Right hindlimb (tissue), 1 donor: ENCODE results near the gene AP3D1.
"Not testable (repeated sequence)": the region's sequence is repeated elsewhere in the genome, so short reads cannot be mapped to it uniquely, and the experiment has no call there.

Experiments used
- DNase-seq: peaks from one replicate; pipeline ENCODE4 v3.0.0-alpha.2; 2018

AP3D1 gene

DNA sequence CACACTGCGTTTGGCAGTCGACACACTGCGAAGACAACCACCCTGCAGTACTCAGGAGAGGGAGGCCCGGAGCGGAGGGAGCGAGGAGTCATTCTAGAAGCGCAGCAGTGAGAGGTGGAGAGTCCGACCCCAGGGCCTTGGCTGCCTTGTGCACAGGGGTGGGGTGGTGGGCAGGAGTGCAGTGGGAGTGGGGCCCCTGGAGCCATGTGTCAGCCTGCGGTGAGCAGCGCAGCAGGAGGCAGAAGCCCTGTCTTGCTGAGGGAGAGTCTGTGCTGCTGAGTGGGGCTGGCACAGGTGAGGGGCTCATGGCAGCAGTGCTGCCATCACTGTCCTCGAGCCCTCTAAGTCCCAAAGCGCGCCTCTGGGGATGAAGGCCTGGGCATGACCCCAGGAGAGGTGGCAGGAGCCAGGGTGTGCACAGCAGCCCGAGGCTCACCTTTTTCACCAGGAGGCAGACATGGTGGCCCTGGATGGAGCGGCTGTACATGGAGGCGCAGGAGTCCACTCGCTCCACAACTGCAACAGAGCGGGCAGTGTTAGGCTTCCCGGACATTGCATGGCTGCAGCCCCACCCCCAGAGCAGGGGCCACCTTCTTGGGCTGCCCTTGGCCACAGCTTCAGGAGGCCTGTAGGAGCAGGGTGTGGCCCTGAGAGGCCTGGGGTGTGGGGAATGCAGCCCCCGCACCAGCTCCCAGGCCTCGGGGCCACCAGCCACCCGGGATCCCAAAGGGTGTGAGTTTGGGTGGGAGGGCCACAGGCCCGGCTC is 42.9 kb downstream of the AP3D1 start:
- DNase-seq = no peak

- no peak for DNase-seq
These were observed 48.2 kb downstream of the AP3D1 start for GRCh38 chr19:2103045-2103707.

DNA sequence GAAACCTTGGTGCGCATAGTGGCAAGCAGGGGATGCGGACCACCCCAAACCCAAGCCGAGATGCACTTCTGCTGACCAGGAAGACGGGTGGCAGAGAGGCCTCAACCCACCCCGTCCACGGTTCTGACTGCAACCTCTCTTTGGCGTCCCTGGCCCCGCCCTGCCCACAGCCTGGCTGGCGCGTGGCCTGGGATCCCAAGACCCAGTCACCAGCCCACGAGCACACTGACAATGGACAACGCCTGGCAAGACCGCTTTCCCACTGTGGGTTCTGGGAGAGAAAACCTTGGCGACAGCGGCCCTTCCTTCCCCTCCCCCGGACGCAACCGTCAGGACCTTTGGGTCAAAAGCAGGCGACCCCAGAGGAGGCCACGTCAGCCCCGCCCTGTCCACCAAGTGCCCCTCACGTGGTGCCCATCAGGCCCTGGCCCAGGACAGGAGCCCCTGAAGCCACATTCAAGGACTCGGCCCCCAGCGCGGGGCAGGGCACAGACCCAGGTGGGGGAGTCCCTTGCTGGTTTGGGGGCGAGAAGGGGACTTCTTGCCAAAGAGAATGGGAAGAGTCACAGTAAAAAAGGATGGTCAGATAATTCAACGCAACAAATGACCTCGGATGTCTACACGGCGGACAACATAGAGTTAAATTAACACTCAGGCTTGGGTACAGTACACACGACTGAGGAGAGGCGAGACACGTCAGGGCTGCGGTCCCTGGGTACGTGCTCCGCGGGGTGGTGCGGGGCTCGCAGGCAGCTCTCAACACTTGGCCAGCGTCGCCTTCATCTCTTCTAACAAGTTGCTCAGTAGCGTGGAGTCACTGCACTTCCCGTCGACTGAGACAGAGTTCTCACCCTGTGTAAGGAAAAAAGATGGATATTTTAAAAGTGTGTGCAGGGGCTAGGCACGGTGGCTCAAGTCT is 49.7 kb downstream of the AP3D1 start:
- no peak for DNase-seq

DNA sequence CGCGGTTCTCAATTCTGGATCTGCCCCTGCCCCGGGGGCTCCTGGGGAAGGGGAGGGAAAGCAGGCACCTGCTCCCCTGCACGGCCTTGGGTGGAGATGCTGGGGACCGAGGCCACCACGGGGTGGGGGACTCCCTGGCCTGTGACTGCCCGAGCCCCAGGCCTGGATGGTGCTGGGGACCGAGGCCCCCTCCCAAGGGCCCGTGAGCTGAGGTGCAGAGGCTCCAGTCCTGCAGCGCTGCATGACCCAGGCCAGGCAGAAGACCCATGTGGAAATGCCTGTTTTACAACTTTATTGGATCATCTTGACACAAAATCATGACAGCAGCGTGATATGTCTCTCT is 50.7 kb downstream of the AP3D1 start:
- DNase-seq = no peak

DNA sequence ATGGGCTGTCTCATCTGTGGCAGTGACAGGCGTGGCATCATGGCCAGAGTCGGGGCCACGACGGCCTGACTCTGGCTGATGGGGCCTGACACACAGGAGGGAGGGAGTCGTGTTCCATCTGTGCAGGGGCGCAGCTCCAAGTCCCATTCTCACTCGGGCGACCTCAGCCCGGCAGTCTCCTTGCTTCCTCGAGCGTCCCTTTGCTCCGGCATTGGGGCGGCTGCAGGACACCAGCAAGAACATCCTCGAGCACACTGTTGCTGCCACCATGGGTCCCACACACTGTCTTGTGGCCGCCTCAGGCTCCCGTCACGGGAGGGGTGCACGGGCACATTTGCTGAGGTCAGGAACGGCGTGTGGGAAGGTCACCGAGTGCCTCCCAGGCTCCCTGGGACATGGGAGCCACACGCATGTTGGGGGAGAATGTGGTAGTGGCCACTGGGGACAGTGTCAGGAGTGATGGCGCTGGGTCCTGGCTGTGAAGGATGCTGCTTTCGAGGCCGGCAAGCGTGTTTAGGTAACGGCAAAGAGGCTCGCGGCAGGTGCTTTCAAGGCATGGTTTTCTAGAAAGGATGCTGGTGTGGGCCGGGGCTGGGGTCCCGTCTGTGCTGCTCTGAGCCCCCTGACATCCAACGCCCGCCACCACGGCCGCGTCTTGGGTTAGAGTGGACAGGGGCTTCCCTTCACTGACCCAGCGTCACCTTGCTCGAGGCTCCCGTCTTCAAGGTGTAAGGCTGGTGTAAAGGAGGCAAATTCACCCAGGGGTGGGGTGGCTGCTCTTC is 51.2 kb downstream of the AP3D1 start:
- DNase-seq = no peak

- no peak for DNase-seq
These were observed 52.3 kb downstream of the AP3D1 start for GRCh38 chr19:2099054-2099501.

DNA sequence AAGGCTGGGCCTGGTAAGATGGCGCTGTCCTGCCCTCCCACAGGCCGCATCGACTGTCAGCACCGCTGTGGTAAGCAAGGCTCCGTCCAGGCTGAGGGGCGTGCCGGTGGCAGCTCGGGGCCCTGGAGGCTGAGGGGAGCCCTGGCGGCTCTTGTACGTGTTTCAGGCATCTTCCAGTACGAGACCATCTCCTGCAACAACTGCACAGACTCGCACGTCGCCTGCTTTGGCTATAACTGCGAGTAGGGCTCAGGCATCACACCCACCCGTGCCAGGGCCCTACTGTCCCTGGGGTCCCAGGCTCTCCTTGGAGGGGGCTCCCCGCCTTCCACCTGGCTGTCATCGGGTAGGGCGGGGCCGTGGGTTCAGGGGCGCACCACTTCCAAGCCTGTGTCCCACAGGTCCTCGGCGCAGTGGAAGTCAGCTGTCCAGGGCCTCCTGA is 53.5 kb downstream of the AP3D1 start:
- DNase-seq = no peak

DNA sequence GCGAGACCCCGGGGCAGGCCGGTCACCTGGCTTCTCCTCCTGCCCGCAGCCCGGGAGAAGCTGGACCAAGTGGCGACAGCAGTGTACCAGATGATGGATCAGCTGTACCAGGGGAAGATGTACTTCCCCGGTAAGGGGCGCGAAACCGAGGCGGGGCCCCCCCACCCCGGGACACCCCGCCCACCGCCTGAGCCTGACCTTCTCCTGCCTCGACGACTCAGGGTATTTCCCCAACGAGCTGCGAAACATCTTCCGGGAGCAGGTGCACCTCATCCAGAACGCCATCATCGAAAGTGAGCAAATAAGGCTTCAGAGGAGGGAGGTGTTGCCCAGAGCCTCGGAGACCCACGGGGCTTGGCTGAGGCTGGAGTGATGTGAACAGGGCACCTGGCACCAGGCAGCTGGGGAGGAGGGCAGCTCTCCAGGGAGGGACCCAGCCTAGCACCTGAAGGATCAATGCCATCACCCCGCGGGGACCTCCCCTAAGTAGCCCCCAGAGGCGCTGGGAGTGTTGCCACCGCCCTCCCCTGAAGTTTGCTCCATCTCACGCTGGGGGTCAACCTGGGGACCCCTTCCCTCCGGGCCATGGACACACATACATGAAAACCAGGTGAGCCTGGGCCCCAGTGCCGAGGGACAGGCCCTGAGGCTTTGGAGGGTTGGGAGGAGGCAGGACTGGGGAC is 54.0 kb downstream of the AP3D1 start:
- no peak for DNase-seq

DNA sequence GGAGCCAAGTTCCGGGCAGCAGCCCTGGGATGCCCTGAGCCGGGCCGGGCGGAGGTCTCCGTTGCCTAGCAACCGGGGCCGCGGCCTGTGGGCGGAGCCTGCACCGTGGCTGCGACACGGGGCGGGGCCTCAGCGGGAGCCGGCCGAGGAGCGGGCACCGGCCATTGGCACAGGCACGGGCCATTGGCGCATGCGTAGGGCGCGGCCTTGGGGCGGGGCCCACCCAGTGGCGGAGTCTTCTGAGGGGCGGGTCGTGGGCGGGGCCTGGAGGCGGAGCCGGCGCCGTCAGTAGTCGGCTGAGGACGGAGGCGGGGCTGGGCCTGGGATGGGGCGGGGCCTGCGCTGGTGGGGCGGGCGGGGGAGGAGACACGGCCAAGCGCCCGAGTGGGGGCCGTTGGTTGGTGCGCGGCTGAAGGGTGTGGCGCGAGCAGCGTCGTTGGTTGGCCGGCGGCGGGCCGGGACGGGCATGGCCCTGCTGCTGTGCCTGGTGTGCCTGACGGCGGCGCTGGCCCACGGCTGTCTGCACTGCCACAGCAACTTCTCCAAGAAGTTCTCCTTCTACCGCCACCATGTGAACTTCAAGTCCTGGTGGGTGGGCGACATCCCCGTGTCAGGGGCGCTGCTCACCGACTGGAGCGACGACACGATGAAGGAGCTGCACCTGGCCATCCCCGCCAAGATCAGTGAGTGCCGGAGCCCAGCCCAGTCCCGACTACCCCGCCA is 54.7 kb downstream of the AP3D1 start, which contains the start of gene IZUMO4:
IZUMO4 (plus strand) TSS at position 436 of the 723 bp plus-strand sequence; CDS start at position 467, 31 bp downstream.
- peak; percentile 99 for DNase-seq

DNA sequence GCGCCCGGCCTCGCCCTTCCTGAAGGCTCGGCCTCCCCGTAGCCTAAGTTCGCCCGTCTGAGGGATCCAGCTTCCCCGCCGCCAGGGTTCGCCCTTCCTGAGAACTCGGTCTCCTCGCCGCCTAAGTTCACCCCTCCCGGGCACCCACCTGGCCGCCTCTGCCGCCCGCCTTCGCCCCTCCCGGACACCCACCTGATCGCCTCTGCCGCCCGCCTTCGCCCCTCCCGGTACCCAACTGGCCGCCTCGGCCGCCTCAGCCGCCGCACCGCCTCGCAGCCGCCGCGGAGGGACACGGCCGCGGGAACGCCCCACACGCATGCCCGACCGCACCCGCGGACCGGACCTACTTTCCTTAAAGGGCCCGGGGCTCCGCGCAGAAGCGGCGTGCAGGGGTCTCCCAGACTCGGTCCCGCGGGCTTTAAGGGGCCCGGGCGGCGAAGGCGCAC is 55.3 kb downstream of the AP3D1 start, which contains the start of gene MOB3A:
MOB3A (minus strand) TSS at position 293 of the 446 bp plus-strand sequence. CDS start 17,766 bp downstream, outside the sequence.
- no peak for DNase-seq

GRCh38 chr19:2091926-2092525 is 59.3 kb downstream of the AP3D1 start:
- not testable (repeated sequence) for DNase-seq

- no peak for DNase-seq
These were observed 61.7 kb downstream of the AP3D1 start for GRCh38 chr19:2089727-2090053.

GRCh38 chr19:2089001-2089711 is 62.2 kb downstream of the AP3D1 start:
- no peak for DNase-seq

DNA sequence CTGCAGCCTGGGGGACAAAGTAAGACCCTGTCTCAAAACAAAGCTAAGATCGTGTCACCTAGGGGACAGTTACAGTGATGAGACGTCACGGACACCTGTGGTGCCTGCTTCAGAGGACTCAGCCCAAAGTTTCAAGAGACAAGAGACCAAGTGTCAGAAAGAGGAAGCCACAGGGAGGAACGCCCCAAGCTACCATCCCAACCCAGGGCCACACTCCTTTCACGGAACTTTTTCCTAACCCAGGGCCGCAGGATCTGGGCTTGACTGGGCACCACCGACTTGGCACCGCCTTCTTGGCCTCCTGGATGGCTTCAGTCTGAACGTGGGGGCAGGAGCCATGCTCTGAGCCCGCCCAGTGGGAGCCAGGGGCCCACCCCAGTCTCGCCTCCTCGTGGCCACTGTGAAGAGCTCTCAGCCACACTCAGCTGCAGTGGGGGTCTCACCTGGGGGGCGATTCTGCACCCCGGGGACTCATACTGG is 63.7 kb downstream of the AP3D1 start:
- DNase-seq = no peak

DNA sequence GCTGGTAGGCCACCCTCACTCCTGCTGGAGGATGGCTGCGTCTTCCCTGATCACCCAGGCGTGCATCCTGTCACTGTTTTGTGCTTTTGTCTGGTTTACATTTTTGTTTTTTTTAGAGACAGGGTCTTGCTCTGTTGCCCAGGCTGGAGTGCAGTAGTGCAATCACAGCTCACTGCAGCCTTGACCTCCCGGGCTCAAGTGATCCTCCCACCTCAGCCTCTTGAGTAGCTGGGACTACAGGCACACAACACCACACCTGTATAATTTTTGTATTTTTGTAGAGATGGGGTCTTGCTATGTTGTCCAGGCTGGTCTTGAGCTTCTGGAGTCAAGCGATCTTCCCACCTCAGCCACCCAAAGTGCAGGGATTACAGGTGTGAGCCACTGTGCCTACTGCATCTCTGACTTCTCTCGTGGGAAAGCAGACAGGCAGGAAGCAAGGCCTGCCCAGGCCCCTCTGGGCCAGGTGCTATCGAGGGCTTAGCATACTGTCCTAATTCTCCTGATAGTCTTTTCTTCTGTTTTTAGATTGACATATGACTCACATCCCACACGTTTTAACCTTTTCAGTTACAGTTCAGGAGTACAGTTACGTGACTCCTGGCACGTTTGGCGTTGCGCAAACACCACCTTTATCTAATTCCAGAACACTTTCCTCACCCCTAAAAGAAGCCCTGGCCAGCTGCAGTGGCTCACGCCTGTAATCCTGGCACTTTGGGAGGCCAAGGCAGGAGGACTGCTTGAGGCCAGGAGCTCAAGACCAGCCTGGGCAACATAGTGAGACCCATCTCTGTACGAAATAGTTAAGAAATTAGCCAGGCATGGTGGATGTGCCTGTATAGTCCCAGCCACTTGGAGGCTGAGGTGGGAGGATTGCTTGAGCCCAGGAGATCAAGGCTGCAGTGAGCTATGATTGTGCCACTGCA is 64.4 kb downstream of the AP3D1 start:
- not testable (repeated sequence) for DNase-seq

DNA sequence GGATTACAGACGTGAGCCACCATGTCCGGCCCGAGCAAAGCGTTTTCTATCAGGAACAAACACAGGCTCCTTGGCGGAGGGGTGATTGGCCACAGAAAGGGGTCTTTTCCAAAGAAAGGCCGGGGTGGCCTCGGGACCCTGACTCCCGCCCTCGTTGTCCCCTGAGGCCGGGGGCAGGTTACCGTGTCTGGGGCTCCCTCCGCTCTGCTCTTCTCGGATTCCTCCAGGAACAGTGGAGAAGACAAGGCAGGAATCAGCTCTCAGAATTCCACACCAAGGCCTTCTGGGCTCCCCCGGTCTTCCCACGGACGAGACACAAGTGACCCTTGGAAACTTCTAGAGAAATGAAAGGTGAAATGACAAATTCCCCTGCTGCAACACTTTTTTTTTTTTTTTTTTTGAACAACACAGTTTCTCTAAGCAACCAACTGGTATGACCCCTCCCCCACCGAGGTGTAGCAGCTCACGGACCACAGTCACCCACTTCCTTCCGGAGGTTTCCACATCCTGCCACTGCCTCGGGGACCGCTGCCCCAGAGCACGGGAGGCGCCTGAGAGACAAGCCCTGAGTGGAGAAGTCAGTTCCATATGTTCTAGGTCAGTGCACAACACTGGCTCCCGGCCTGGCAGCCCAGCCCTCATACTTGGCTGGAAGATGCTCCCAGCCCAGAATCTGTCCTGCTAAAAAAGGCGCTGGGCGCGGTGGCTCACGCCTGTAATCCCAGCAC is 66.2 kb downstream of the AP3D1 start:
- DNase-seq = peak; percentile 58

DNA sequence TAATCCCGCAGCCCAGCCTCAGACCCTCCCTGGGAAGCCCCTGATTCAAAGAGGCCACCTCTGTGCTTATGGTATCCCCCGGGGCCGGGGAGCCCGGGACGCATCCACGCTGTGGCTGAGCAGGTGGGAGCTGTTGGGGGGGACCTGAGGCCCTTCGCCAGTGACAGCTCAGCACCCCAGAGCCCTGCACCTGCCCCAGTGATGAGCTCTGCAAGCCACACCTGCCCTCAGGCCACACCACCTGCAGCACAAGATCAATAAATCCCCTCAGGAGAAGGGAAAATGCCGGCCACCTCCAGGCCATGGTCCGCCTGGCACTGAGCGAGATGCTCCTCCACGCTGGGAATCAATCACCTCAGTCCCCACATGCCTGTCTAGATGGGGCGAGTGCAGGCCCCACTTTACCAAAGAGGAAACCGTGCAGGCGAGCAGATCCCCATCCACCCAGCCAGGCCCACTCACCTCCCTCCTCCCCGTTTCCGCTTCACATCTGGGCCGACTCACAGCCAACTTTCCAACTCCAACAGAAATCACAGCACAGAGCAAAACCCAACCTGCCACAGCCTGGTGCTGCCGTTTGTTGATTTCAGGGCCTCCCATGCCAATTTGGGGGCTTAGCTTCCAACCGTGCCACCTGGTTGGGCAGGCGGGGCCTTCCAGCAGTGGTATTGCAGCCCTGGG is 68.1 kb downstream of the AP3D1 start:
- DNase-seq = peak; percentile 73
